A673 (cell line): Measurements from ENCODE around the gene NRXN3. TPM values are rescaled to one million over a fixed set of nuclear protein-coding genes. Genes with fewer than 3 reads are reported as not detected.

Source experiments
- BruUV-seq: library from RNA; stranded (reverse); fragments of 400-500 nt; replicated peaks from 2 replicates; lab custom pipeline; 2021; lab: Mats Ljungman, UMichigan
- CTCF ChIA-PET: fragments of 300-600 bp; sonication (Branson Sonifier 250); formaldehyde crosslinking; loops from one replicate; lab custom pipeline; 2022; ENCODE audit warnings: antibody characterized with exemption; lab: Charles Lee
- POLR2A ChIA-PET: fragments of 300-600 bp; sonication (Branson Sonifier 250); formaldehyde crosslinking; loops from one replicate; lab custom pipeline; 2022; ENCODE audit warnings: antibody characterized with exemption; ENCODE audit not compliant: low non-redundant PET; lab: Charles Lee
- DNase-seq: peaks from one replicate; pipeline ENCODE4 v3.0.0-alpha.2; 2015; ENCODE audit warnings: low spot score
- H3K27ac ChIP-seq: fragments of 200-600 bp; sonication (generic); 2 replicates; pipeline ENCODE4 v1.5.1; 2016; ENCODE audit warnings: mixed run types, low read depth, mild to moderate bottlenecking, mixed read lengths, antibody characterized with exemption, low read length; ENCODE audit not compliant: poor library complexity, severe bottlenecking
- H3K27me3 ChIP-seq: fragments of 200-600 bp; sonication (generic); replicated peaks from 2 replicates; pipeline ENCODE4 v1.6.1; 2017; ENCODE audit warnings: mixed run types, low read depth, mild to moderate bottlenecking, mixed read lengths, antibody characterized with exemption, low read length; ENCODE audit not compliant: insufficient read depth, poor library complexity
- H3K36me3 ChIP-seq: fragments of 200-600 bp; sonication (generic); 2 replicates; pipeline ENCODE4 v1.6.1; 2016; ENCODE audit warnings: mixed run types, mild to moderate bottlenecking, mixed read lengths, antibody characterized with exemption, low read length; ENCODE audit not compliant: insufficient read depth, poor library complexity, severe bottlenecking
- H3K4me1 ChIP-seq: fragments of 200-600 bp; sonication (generic); 2 replicates; pipeline ENCODE4 v1.6.1; 2017; ENCODE audit warnings: mixed run types, mild to moderate bottlenecking, mixed read lengths, antibody characterized with exemption, low read length; ENCODE audit not compliant: insufficient read depth, poor library complexity, severe bottlenecking
- H3K4me3 ChIP-seq: fragments of 200-600 bp; sonication (generic); 2 replicates; pipeline ENCODE4 v1.5.1; 2016; ENCODE audit warnings: low read depth, mixed run types, mild to moderate bottlenecking, mixed read lengths, low read length; ENCODE audit not compliant: poor library complexity, severe bottlenecking
- H3K9me3 ChIP-seq: fragments of 200-600 bp; sonication (generic); 2 replicates; pipeline ENCODE4 v1.6.1; 2016; ENCODE audit warnings: mixed run types, low read depth, mild to moderate bottlenecking, mixed read lengths, antibody characterized with exemption, low read length; ENCODE audit not compliant: poor library complexity, severe bottlenecking
- CTCF ChIP-seq: fragments of 300-800, 200-600 bp; sonication (generic); conservative IDR thresholded peaks from 2 replicates; pipeline ENCODE4 v1.5.1; 2017; ENCODE audit warnings: low read depth, mild to moderate bottlenecking, antibody characterized with exemption, low read length, moderate library complexity, mixed read lengths
- EZH2 ChIP-seq: fragments of 200-600 bp; sonication (generic); IDR thresholded peaks from 2 replicates; pipeline ENCODE4 v1.6.1; 2017; ENCODE audit warnings: borderline replicate concordance, low read depth, mild to moderate bottlenecking, mixed read lengths, antibody characterized with exemption, low read length; ENCODE audit not compliant: poor library complexity, severe bottlenecking
- intact Hi-C: fragments of 100-400 bp; cut with micrococcal nuclease; formaldehyde crosslinking; loops from one replicate; pipeline ENCODE4 v1.10.0; 2022; ENCODE audit not compliant: unreplicated experiment
- total RNA-seq: library from RNA; stranded (reverse); gene quantifications from 2 replicates; pipeline ENCODE4 v1.2.3, GENCODE V29; 2021

The NRXN3 gene
- total RNA-seq, 1 experiment from 2014 or later: 0.21 TPM

- Histone ChIP-seq H3K4me1 (peaks cover 51% of the 10 kb centered on the region), H3K4me3 (no peak overlapping the region), H3K27ac (peak overlapping the region; percentile 11), H3K9me3 (no peaks in the 10 kb centered on the region), H3K36me3 (no peaks in the 10 kb centered on the region), H3K27me3 (no peaks in the 10 kb centered on the region)
- peak; percentile 86 for DNase-seq
- intact Hi-C loops: no loop called here
- ChIA-PET CTCF (no interaction called here), POLR2A (no interaction called here)
- no TSS peak for BruUV-seq
- TF ChIP-seq EZH2 (no peak), CTCF (no peak)
Observed at GRCh38 chr14:79575032-79575431, 1404.9 kb downstream of the NRXN3 start.

- POLR2A ChIA-PET: no interaction called here
Observed at GRCh38 chr14:79576424-79576823, 1406.3 kb downstream of the NRXN3 start.

GRCh38 chr14:79578470-79578869 lies 1408.3 kb downstream of the NRXN3 start:
- Histone ChIP-seq H3K27me3 (no peaks in the 10 kb centered on the region), H3K4me1 (peaks cover 66% of the 10 kb centered on the region), H3K9me3 (no peaks in the 10 kb centered on the region), H3K36me3 (no peaks in the 10 kb centered on the region), H3K4me3 (no peak overlapping the region), H3K27ac (no peak overlapping the region)
- CTCF ChIA-PET: interaction anchor here (0.7 kb wide), 1 partner anchor 35 kb away, joined by 3 read pairs; no protein-coding TSS in a partner anchor
- DNase-seq: peak; percentile 90
- intact Hi-C loops: no loop called here
- POLR2A ChIA-PET: no interaction called here
- no TSS peak for BruUV-seq
- TF ChIP-seq EZH2 (no peak), CTCF (no peak)

More at GRCh38 chr14:79576424-79576823, 1406.3 kb downstream of the NRXN3 start:
- no TSS peak for BruUV-seq
- TF ChIP-seq EZH2 (no peak), CTCF (no peak)
- DNase-seq: no peak
- Histone ChIP-seq H3K36me3 (no peaks in the 10 kb centered on the region), H3K27ac (no peak overlapping the region), H3K4me1 (peaks cover 59% of the 10 kb centered on the region), H3K4me3 (no peak overlapping the region), H3K9me3 (no peaks in the 10 kb centered on the region), H3K27me3 (no peaks in the 10 kb centered on the region)
- CTCF ChIA-PET: no interaction called here
- intact Hi-C loops: no loop called here
